Effector memory CD8-positive, alpha-beta T cell (primary cell): ENCODE data around the gene KAT8.

Source experiments
- ATAC-seq: fragments of 150-1000 bp; cut with Tn5 transposase; replicated peaks from 2 replicates; pipeline ENCODE4 v1.10.0; 2021; ENCODE audit warnings: mild to moderate bottlenecking, moderate library complexity
- DNase-seq, 3 experiments: peaks; one replicate each; pipeline ENCODE4 v3.0.0; 2021
- H3K27ac Mint-ChIP-seq, 2 donors: one replicate each; pipeline ENCODE4 v1.8.0; 2022; ENCODE audit warnings: mild to moderate bottlenecking in 2 of 2, mixed read lengths in 2 of 2, moderate library complexity in 2 of 2
- H3K27me3 Mint-ChIP-seq, 2 donors: one replicate each; pipeline ENCODE4 v1.8.0; 2022; ENCODE audit warnings: mixed read lengths in 2 of 2
- H3K36me3 Mint-ChIP-seq: one replicate; pipeline ENCODE4 v1.8.0; 2022; ENCODE audit warnings: mild to moderate bottlenecking, moderate library complexity, mixed read lengths; ENCODE audit not compliant: insufficient read depth
- H3K4me1 Mint-ChIP-seq, 2 donors: one replicate each; pipeline ENCODE4 v1.8.0; 2022; ENCODE audit warnings: low read depth in 2 of 2, mixed read lengths in 2 of 2
- H3K4me3 Mint-ChIP-seq, 2 donors: one replicate each; pipeline ENCODE4 v1.8.0; 2022; ENCODE audit warnings: mild to moderate bottlenecking in 2 of 2, mixed read lengths in 2 of 2, moderate library complexity in 2 of 2
- H3K9me3 Mint-ChIP-seq, 2 donors: one replicate each; pipeline ENCODE4 v1.8.0; 2022; ENCODE audit warnings: mixed read lengths in 2 of 2

The KAT8 gene

DNA sequence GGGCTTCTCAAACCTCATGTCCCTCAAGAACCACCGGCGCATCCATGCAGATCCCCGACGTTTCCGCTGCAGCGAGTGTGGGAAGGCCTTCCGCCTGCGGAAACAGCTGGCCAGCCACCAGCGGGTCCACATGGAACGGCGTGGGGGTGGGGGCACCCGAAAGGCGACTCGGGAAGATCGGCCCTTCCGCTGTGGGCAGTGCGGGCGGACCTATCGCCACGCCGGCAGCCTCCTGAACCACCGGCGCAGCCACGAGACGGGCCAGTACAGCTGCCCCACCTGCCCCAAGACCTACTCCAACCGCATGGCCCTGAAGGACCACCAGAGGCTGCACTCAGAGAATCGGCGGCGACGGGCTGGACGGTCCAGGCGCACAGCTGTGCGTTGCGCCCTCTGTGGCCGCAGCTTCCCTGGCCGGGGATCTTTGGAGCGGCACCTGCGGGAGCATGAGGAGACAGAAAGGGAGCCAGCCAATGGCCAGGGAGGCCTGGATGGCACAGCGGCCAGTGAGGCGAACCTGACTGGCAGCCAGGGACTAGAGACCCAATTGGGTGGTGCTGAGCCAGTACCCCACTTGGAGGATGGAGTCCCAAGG lies 37.3 kb upstream of the KAT8 start:
- H3K36me3 Mint-ChIP-seq: peaks cover 34% of the 10 kb centered on the region
- ATAC-seq (no peak), DNase-seq (no peak)
- H3K27me3 Mint-ChIP-seq: no peaks in the 10 kb centered on the region
- H3K27ac Mint-ChIP-seq: peak overlapping the region in 1 of 2 donors; percentile 58
- no peaks in the 10 kb centered on the region for H3K9me3 Mint-ChIP-seq
- H3K4me3 Mint-ChIP-seq: no peak overlapping the region
- peaks cover 24 to 29% of the 10 kb centered on the region in 2 donors for H3K4me1 Mint-ChIP-seq

DNA sequence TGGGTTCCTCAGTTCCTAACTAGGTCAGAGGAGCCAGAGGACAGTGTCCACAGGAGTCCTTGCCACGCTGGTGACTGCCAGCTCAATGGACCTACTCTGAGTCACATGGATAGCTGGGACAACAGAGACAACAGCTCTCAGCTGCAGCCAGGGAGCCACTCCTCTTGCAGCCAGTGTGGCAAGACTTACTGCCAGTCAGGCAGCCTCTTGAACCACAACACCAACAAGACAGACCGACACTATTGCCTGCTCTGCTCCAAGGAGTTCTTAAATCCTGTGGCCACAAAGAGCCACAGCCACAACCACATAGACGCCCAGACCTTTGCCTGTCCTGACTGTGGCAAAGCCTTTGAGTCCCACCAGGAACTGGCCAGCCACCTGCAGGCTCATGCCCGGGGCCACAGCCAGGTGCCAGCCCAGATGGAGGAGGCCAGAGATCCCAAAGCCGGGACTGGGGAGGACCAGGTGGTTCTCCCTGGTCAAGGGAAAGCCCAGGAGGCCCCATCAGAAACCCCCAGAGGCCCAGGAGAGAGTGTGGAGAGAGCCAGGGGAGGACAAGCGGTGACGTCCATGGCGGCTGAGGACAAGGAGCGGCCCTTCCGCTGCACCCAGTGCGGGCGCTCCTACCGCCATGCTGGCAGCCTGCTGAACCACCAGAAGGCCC lies 36.6 kb upstream of the KAT8 start:
- Mint-ChIP-seq H3K27ac (peak overlapping the region in 1 of 2 donors; percentile 66), H3K4me1 (peaks cover 25 to 32% of the 10 kb centered on the region in 2 donors), H3K27me3 (no peaks in the 10 kb centered on the region), H3K4me3 (no peak overlapping the region), H3K36me3 (peaks cover 35% of the 10 kb centered on the region), H3K9me3 (no peaks in the 10 kb centered on the region)
- DNase-seq: no peak
- ATAC-seq: no peak

DNA sequence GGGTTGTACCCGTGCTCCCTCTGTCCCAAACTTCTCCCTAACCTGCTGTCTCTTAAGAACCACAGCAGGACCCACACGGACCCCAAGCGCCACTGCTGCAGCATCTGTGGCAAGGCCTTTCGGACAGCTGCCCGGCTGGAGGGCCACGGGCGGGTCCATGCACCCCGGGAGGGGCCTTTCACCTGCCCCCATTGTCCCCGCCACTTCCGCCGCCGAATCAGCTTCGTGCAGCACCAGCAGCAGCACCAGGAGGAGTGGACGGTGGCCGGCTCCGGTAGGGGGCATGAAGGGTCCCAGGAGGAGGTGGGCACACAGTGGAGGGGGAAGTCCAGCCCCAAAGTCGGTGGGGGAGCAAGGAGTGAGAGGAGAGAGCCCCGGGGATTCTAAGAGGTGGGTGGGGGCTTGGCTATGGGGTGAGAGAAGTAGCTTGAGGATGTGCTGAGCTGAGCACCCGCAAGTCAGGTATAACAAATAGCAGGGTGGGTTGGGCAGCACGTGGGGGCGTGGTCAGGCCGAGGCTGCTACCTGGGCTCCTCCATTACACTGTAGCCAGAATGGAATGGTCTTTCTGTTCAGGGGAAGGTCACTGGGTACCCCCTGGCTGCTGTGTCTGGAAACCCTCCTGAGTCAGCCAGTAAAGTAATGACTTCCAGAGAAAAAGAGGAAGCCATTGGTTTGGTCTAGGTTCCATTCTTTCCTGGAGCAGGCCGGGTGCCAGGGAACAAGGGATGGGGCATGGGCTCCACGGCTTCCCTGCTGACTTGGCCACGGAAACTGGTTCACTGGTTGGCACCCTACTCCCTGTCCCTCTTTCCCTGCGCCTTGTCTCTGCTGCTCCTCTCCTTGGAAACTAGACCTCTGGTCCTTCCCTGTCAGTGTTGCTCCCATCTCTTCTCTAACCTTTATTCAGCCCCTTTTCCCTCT lies 35.8 kb upstream of the KAT8 start:
- Mint-ChIP-seq H3K27ac (peak overlapping the region; percentile 27 to 52), H3K9me3 (no peaks in the 10 kb centered on the region), H3K27me3 (no peaks in the 10 kb centered on the region), H3K4me3 (no peak overlapping the region), H3K4me1 (peaks cover 25 to 37% of the 10 kb centered on the region in 2 donors), H3K36me3 (peaks cover 40% of the 10 kb centered on the region)
- ATAC-seq: no peak
- DNase-seq: no peak

DNA sequence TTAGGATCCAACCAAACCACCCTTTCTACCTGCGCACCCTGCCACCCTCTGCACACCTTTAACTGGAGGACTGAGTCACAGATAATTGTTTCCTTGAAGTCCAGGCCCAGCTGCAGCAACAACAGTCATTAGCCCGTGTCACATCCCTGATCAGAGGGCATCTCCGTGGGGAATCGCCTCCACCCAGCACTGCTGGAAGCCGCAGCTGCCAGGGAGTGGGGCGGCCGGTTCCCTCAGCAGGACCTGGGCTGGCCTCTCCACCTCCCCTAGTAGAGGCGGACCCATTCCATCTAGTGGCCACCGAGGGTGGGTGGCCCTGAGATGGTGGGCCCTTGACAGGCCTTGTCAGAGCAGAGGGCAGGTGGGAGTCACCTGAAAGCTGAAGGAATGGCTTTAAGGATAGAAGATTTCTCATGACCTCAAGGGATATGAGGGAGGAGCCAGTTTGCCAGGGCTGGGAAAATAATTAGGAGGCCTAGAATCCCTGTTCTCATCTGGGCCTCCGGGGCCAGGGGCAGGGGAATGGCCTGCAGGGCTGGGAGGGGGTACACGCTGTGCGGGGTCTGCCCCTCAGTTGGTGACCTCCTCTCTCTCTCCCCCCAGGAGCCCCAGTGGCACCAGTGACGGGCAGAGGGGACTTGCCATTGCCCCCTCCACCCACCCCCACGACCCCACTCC lies 35.0 kb upstream of the KAT8 start:
- Mint-ChIP-seq H3K4me1 (peaks cover 25 to 37% of the 10 kb centered on the region in 2 donors), H3K36me3 (peaks cover 36% of the 10 kb centered on the region), H3K27me3 (no peaks in the 10 kb centered on the region), H3K9me3 (no peaks in the 10 kb centered on the region), H3K27ac (peak overlapping the region; percentile 27 to 52), H3K4me3 (no peak overlapping the region)
- no peak for DNase-seq
- ATAC-seq: no peak

DNA sequence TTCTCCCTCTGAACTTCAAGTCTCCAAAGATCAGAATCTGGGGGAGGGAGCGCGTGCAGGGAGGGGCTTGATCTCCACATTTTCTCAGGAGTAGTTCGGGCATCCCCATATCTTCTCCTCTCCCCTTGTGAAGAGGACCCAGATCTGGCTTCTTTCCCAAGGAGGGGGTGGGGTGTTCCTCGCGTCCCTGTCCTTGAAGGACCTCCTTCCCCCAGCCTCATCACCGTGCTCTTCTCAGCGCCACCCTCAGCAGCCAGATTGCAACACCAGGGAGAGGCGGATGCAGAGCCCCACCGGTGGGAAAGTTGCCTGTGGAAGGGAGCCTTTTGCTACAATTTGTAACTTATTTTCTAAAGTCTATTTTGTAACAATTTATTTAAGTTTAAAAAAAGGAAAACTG lies 34.4 kb upstream of the KAT8 start:
- Mint-ChIP-seq H3K27me3 (no peaks in the 10 kb centered on the region), H3K27ac (peak overlapping the region in 1 of 2 donors; percentile 49), H3K36me3 (peaks cover 31% of the 10 kb centered on the region), H3K9me3 (no peaks in the 10 kb centered on the region), H3K4me3 (no peak overlapping the region), H3K4me1 (peaks cover 21 to 32% of the 10 kb centered on the region in 2 donors)
- no peak for ATAC-seq
- no peak for DNase-seq

DNA sequence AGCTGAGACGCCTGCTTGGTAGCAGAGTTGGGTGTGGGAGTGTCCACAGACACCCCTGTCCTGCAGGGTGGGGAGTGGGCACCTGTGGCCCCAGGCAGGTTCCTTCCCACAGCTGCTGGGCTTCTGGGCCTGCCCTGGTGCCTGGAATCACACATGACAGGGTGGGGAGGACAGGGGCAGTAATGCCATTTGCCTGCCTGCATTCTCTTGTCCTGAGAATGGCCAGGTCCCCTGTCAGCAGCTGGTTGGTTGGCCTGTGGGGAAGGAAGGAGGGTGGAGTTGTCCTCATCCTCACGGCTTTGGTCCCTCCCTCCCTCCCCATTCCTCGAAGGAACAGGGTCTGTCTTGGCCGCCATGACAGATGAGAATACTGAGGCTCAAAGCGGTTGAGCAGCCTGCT lies 33.9 kb upstream of the KAT8 start:
- DNase-seq (no peak), ATAC-seq (no peak)
- Mint-ChIP-seq H3K4me3 (no peak overlapping the region), H3K4me1 (peaks cover 17 to 31% of the 10 kb centered on the region in 2 donors), H3K27me3 (no peaks in the 10 kb centered on the region), H3K36me3 (peaks cover 27% of the 10 kb centered on the region), H3K27ac (peak overlapping the region in 1 of 2 donors; percentile 49), H3K9me3 (no peaks in the 10 kb centered on the region)

DNA sequence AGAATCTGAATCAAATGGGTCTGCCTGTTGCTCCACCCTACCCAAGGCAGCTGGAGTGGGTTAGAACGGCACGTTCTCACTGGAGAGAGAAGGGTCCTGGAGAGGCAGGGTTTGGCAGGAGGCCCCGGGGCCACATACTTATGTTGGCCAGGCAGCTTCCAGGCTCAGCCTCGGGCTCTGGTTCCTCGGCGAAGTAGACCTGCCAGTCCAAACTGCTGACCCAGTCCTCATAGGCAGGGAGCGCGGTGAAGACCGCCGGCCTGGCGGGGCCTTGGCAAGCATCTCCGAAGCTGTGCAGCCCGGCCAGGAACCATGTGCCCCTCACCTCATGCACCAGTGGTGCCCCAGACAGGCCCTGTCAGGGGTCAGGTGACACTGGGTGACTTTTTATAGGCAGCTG lies 33.5 kb upstream of the KAT8 start:
- ATAC-seq (no peak), DNase-seq (no peak)
- no peaks in the 10 kb centered on the region for H3K9me3 Mint-ChIP-seq
- peaks cover 15 to 27% of the 10 kb centered on the region in 2 donors for H3K4me1 Mint-ChIP-seq
- H3K27me3 Mint-ChIP-seq: no peaks in the 10 kb centered on the region
- H3K27ac Mint-ChIP-seq: no peak overlapping the region
- H3K4me3 Mint-ChIP-seq: no peak overlapping the region
- peaks cover 27% of the 10 kb centered on the region for H3K36me3 Mint-ChIP-seq

DNA sequence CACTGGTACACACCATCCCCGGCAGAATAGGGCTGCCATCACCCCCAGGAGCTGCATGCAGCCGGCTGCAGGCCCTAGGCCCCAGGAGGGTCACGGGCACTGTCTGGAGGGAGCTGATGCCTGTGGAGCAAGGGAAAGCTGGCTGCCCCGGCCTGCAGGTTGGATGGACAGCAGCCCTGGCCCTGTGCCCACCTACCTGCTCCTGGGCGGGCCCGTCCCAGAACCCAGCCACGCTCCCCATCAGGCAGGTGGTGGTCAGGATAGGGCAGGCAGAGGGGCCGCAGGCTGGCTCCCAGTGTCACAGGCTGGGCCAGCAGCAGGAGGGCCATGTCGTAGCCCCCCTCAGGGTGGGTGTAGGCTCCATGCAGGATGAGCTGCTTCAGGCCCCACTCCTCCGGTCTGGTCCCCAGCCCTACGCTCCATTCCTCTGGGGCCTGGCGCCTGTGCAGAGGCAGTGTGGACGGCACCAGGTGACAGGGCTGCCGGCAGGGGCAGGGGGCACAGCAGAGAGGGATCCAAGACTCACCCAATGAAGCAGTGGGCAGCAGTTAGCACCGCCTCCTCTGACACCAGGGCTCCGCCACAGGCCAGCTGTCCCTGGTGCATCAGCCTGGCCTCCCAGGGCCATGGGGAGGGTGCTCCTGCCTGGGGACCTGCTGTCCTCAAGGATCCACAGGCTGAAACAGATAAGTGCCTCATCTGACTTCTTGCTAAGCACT lies 32.7 kb upstream of the KAT8 start:
- no peak for DNase-seq
- no peaks in the 10 kb centered on the region for H3K27me3 Mint-ChIP-seq
- peak overlapping the region; percentile 23 to 51 for H3K27ac Mint-ChIP-seq
- peaks cover 24% of the 10 kb centered on the region for H3K36me3 Mint-ChIP-seq
- no peak overlapping the region for H3K4me3 Mint-ChIP-seq
- H3K9me3 Mint-ChIP-seq: no peaks in the 10 kb centered on the region
- peaks cover 14 to 22% of the 10 kb centered on the region in 2 donors for H3K4me1 Mint-ChIP-seq
- ATAC-seq: no peak

DNA sequence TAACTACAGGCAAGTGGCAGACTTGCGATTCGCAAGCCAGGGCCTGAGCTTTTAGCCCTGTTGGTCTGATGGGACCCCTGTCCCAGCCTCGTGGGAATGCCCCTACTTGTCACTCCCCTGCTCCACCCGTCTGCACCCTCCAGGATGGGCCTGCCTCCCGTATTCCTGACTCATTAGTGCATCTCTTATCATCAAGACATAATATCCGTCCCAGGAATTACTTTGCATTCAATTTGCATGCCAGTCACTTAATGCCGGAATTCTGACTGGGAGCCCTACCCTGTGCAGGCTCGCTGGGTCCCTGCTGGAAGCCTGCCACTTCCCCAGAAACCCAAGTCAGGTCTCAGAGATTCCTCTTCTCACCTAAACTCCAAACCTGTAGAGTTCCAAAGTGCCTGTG lies 32.1 kb upstream of the KAT8 start:
- Mint-ChIP-seq H3K4me1 (peaks cover 12 to 19% of the 10 kb centered on the region in 2 donors), H3K9me3 (no peaks in the 10 kb centered on the region), H3K36me3 (peaks cover 20% of the 10 kb centered on the region), H3K4me3 (no peak overlapping the region), H3K27ac (peak overlapping the region; percentile 23 to 51), H3K27me3 (no peaks in the 10 kb centered on the region)
- DNase-seq (no peak), ATAC-seq (no peak)

DNA sequence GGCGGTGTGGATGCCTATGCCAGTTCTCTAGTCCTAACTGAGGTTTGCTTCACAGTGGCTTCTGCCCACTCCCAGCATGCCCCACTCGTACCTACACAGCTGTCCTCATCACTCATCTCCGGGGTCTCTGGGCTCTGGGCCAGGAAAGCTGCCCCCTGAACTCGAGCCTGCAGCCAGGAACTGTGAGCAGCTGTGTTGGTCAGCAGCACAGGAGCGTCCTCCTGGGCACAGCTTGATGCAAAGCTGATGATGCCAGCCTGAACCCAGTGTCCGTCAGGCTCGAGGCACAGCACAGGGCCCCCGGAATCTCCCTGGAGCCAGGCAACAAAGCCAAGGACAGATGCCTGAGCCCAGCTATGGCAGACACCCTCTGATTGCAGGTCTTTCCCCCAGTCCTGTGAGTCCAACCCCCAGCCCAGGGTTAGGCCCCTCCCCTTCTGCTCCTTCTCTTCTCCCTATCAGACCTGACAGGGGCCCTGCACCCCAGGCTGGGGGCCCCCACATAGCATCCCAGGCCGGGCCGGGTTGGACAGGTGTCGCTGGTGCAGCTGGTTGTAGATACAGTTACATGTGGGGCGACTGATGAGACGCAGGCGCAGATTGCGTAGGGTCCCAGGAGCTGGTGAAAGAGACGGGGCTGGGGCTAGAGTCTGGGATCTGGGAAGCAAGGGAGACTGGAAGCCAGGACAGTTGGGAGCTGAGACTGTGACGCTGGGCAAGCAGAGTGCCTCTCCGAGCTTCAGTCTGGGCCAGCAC lies 31.4 kb upstream of the KAT8 start:
- no peak for DNase-seq
- Mint-ChIP-seq H3K36me3 (peaks cover 17% of the 10 kb centered on the region), H3K4me1 (peaks cover 11 to 18% of the 10 kb centered on the region in 2 donors), H3K27ac (peak overlapping the region in 1 of 2 donors; percentile 55), H3K9me3 (no peaks in the 10 kb centered on the region), H3K27me3 (no peaks in the 10 kb centered on the region), H3K4me3 (no peak overlapping the region)
- no peak for ATAC-seq

DNA sequence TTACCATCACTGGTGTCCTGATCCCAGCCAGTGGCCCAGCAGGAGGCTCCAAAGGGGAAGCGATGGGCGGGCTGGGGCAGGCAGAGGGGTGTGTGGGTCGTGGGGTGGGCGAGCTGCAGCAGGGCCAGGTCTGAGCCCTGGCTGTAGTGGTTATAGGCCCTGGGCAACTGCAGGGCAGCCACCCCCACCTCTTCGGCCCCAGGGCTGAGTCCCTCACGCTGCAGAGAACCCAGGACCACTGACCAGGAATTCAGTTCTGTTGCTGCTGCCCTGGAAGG lies 30.9 kb upstream of the KAT8 start:
- DNase-seq (no peak), ATAC-seq (no peak)
- Mint-ChIP-seq H3K4me3 (no peak overlapping the region), H3K27me3 (no peaks in the 10 kb centered on the region), H3K27ac (peak overlapping the region in 1 of 2 donors; percentile 55), H3K36me3 (peaks cover 14% of the 10 kb centered on the region), H3K9me3 (no peaks in the 10 kb centered on the region), H3K4me1 (peaks cover 11 to 18% of the 10 kb centered on the region in 2 donors)

DNA sequence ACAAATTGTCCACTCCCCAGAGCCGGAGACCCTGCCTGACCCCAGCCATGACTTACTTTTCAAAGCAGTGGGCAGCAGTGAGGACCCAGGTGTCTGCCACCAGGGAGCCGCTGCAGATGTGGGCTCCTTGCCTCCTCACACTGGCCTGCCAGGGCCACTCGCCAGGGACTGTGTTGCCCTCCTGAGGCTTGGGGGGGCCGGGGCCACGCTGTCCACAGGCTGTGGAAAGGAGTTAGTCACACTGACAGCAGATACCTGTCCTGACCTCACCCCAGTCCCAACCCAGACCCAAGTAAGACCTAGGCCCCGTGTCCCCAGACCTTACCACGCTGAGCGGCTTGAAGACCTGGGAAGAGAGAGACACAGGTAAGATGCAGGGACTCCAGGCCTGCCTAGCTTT lies 30.0 kb upstream of the KAT8 start:
- H3K27me3 Mint-ChIP-seq: no peaks in the 10 kb centered on the region
- peaks cover 15% of the 10 kb centered on the region for H3K36me3 Mint-ChIP-seq
- no peak overlapping the region for H3K27ac Mint-ChIP-seq
- ATAC-seq: no peak
- H3K4me1 Mint-ChIP-seq: peaks cover 6 to 15% of the 10 kb centered on the region in 2 donors
- H3K9me3 Mint-ChIP-seq: no peaks in the 10 kb centered on the region
- no peak overlapping the region for H3K4me3 Mint-ChIP-seq
- DNase-seq: no peak
